ENCODE measurements around the gene GPRC5D. TPM values are rescaled to one million over a fixed set of nuclear protein-coding genes. Genes with fewer than 3 reads are reported as not detected.

The GPRC5D gene
- total RNA-seq, 2 experiments from 2014 or later = not detected

DNA sequence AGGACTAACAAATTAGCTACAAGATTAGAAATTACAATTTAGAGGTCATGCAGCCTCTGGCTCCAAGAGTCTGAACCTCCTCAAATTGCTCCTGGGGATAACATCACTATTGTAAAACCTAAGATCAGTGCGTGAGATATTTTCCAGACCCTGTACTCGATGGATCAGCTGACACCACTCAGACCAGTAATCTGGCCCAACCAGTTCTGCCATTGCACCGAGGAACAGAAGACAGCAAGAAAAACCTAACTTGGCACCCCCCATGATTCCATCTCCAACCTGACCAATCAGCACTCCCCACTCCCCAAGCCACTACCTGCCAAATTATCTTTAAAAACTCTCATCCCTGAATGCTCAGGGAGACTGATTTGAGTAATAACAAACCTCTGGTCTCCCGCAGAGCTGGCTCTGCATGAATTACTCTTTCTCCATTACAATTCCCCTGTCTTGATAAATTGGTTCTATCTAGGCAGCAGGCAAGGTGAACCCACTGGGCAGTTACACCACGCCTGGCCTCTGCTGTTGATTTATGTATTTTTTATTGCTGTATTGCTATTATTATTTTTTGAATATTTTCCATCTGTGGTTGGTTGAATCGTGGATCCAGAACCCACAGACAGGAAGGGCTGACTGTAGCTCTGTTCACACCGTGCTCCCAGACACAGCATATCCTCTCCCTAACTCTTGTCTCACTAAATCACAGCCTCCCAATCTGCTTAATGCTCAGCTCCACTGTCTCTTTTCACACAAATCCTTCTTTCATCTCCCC is 38.9 kb upstream of the GPRC5D start:
- peaks cover 14% of the 10 kb centered on the region for H3K4me1 Mint-ChIP-seq
- ATAC-seq (no peak), DNase-seq (no peak)
- no peak overlapping the region for H3K27ac Mint-ChIP-seq
- no peak overlapping the region for H3K4me3 Mint-ChIP-seq
- H3K36me3 Mint-ChIP-seq = peaks cover 5% of the 10 kb centered on the region
- H3K27me3 Mint-ChIP-seq = no peaks in the 10 kb centered on the region
- CTCF ChIA-PET = interaction anchor here (1.2 to 1.4 kb wide), 2 partner anchors 74 to 221 kb away, joined by 4 read pairs; no protein-coding TSS in a partner anchor
- H3K9me3 Mint-ChIP-seq (ENCODE audit: low read depth) = no peaks in the 10 kb centered on the region

- peaks cover 2% of the 10 kb centered on the region for H3K4me1 Mint-ChIP-seq
- no peaks in the 10 kb centered on the region for H3K27me3 Mint-ChIP-seq
- ATAC-seq (no peak), DNase-seq (no peak)
- H3K4me3 Mint-ChIP-seq = no peak overlapping the region
- H3K27ac Mint-ChIP-seq = no peak overlapping the region
- no peaks in the 10 kb centered on the region for H3K9me3 Mint-ChIP-seq (ENCODE audit: low read depth)
- CTCF ChIA-PET = interaction anchor here (0.8 to 1.8 kb wide), 2 partner anchors 8 to 225 kb away, joined by 3 to 5 read pairs; no protein-coding TSS in a partner anchor
- peaks cover 2% of the 10 kb centered on the region for H3K36me3 Mint-ChIP-seq
Observed at GRCh38 chr12:12987421-12987820, 35.5 kb upstream of the GPRC5D start.

- H3K4me3 Mint-ChIP-seq = no peak overlapping the region
- H3K4me1 Mint-ChIP-seq = no peaks in the 10 kb centered on the region
- no peaks in the 10 kb centered on the region for H3K27me3 Mint-ChIP-seq
- H3K36me3 Mint-ChIP-seq = peaks cover 2% of the 10 kb centered on the region
- ATAC-seq (no peak), DNase-seq (no peak)
- no peaks in the 10 kb centered on the region for H3K9me3 Mint-ChIP-seq (ENCODE audit: low read depth)
- CTCF ChIA-PET = interaction anchor here (0.8 to 1.8 kb wide), 7 partner anchors 9 to 248 kb away, joined by 3 to 5 read pairs (median 3); no protein-coding TSS in a partner anchor
- H3K27ac Mint-ChIP-seq = no peak overlapping the region
Observed at GRCh38 chr12:12986775-12987331, 34.9 kb upstream of the GPRC5D start.

DNA sequence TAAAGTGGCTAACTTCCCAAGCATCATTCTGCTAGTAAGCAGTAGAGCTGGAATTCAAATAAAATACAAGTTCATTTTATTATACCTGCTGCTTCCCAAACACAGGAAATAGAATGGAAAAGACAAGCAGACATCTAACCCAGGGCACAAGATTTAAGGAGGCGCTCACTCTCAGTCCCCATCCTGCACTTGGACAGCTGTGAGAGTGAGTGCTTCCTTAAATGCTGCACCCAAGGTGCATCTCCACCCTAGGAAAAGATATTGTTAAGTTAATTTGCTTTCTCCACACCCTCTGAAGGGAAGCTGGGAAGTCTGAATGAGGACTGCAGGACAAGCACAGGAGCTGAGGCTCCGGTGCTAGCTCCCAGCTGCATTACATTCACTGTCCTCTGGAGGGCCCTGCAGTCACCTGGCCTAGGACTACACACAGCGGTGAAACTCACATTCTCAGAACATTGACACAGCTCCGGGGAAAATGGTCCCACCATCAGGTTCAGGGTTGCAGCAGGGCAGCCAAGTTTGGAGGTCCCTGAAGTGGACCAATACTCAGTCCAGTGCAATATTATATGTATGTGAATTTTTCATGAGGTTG is 33.9 kb upstream of the GPRC5D start:
- ATAC-seq (no peak), DNase-seq (no peak)
- Mint-ChIP-seq H3K36me3 (peaks cover 2% of the 10 kb centered on the region), H3K9me3 (ENCODE audit: low read depth) (no peaks in the 10 kb centered on the region), H3K27me3 (no peaks in the 10 kb centered on the region), H3K4me3 (no peak overlapping the region), H3K4me1 (no peaks in the 10 kb centered on the region), H3K27ac (no peak overlapping the region)
- CTCF ChIA-PET = interaction anchor here (0.6 to 1.8 kb wide), 9 partner anchors 9 to 249 kb away, joined by 3 to 5 read pairs (median 3); no protein-coding TSS in a partner anchor

DNA sequence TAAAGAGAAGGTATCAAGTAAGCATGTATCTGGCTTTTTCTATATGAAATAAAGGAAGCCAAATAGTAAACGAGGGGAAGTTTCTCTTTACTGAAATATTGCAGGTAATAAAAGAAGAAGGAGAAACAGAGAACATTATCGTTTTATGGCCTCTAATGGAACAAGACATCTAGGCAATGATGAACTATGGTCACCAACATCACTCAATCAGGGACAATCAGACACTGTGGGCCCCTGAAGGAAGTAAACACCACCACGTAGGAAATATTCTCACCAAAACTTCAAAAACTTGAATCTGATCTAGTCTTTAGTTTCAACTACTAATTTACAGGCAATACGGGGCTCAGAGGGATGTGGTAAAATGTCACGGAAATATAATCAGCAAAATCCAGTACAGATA is 32.2 kb upstream of the GPRC5D start:
- no peak overlapping the region for H3K27ac Mint-ChIP-seq
- H3K36me3 Mint-ChIP-seq = peaks cover 2% of the 10 kb centered on the region
- no peak for ATAC-seq
- no peak for DNase-seq
- no peaks in the 10 kb centered on the region for H3K9me3 Mint-ChIP-seq (ENCODE audit: low read depth)
- no peak overlapping the region for H3K4me3 Mint-ChIP-seq
- no peaks in the 10 kb centered on the region for H3K4me1 Mint-ChIP-seq
- CTCF ChIA-PET = interaction anchor here (0.6 to 1.2 kb wide), 4 partner anchors 9 to 231 kb away, joined by 3 to 6 read pairs (median 4); no protein-coding TSS in a partner anchor
- H3K27me3 Mint-ChIP-seq = no peaks in the 10 kb centered on the region

DNA sequence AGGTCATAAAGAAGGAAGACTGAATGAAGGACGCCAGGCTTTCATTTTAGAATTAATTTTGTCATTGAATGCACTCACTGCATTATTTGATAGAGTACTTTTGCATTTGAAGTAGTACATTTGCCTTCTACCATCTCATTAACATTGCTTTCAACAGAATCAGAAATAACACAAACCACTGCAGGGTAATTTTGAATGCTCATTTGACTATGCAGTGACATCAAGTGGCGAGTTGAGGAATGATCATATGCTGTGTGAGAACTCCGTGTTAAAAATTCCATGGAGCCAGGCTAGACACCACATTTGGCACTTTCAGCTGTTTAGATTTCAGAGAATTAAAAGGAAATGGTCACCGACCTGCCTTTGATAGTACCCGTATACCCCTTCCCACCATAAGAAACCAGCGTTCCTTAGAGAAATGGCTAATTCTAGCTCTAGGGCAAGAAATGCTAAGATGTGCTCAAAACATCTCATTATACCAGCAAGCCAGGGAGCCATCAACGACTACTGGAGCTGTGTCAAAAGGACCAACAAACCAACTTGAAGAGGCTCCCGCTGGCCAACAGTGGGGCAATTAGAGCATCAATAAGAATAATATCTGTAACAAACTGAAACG is 31.6 kb upstream of the GPRC5D start:
- Mint-ChIP-seq H3K4me1 (no peaks in the 10 kb centered on the region), H3K27ac (no peak overlapping the region), H3K4me3 (no peak overlapping the region), H3K9me3 (ENCODE audit: low read depth) (no peaks in the 10 kb centered on the region), H3K27me3 (no peaks in the 10 kb centered on the region), H3K36me3 (peaks cover 2% of the 10 kb centered on the region)
- ATAC-seq (peak; percentile 30), DNase-seq (no peak)
- CTCF ChIA-PET = interaction anchor here (0.9 to 2.4 kb wide), 5 partner anchors 67 to 232 kb away, joined by 3 to 6 read pairs (median 5); no protein-coding TSS in a partner anchor

DNA sequence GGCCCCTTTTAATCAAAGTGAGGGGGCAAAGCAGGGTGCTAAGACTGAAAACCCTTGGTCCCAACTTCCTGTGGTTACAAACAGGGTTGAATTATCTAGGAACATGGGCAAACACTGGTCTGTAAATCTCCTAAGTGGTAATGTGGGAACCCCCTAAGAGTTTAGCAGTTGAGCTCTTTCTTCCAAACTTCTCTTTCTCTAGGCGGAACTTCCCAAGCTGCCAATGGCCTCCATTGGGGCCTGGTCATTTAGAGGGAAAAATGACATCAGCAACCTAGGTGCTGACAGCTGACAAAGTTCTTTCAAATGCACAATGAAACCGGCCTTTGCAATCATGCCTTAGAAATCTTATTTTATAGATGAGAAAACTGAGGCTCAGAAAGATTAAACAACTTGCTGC is 30.4 kb upstream of the GPRC5D start:
- Mint-ChIP-seq H3K9me3 (ENCODE audit: low read depth) (no peaks in the 10 kb centered on the region), H3K4me1 (no peaks in the 10 kb centered on the region), H3K27ac (no peak overlapping the region), H3K36me3 (peaks cover 2% of the 10 kb centered on the region), H3K27me3 (no peaks in the 10 kb centered on the region), H3K4me3 (no peak overlapping the region)
- CTCF ChIA-PET = interaction anchor here (1.0 to 2.4 kb wide), 8 partner anchors 18 to 229 kb away, joined by 3 to 6 read pairs (median 4); no protein-coding TSS in a partner anchor
- ATAC-seq (no peak), DNase-seq (no peak)

GRCh38 chr12:12979731-12980259 is 27.8 kb upstream of the GPRC5D start:
- H3K36me3 Mint-ChIP-seq = peaks cover 2% of the 10 kb centered on the region
- DNase-seq (no peak), ATAC-seq (no peak)
- CTCF ChIA-PET = interaction anchor here (2.5 kb wide), 1 partner anchor 64 kb away, joined by 8 read pairs; no protein-coding TSS in a partner anchor
- H3K9me3 Mint-ChIP-seq (ENCODE audit: low read depth) = no peaks in the 10 kb centered on the region
- H3K4me3 Mint-ChIP-seq = no peak overlapping the region
- H3K4me1 Mint-ChIP-seq = no peaks in the 10 kb centered on the region
- no peak overlapping the region for H3K27ac Mint-ChIP-seq
- H3K27me3 Mint-ChIP-seq = no peaks in the 10 kb centered on the region

- Mint-ChIP-seq H3K36me3 (peaks cover 3% of the 10 kb centered on the region), H3K27ac (no peak overlapping the region), H3K27me3 (no peaks in the 10 kb centered on the region), H3K4me3 (no peak overlapping the region), H3K4me1 (no peaks in the 10 kb centered on the region), H3K9me3 (ENCODE audit: low read depth) (no peaks in the 10 kb centered on the region)
- no peak for DNase-seq
- CTCF ChIA-PET = interaction anchor here (2.5 kb wide), 1 partner anchor 63 kb away, joined by 8 read pairs; no protein-coding TSS in a partner anchor
- ATAC-seq = no peak
Observed at GRCh38 chr12:12979126-12979525, 27.2 kb upstream of the GPRC5D start.

GRCh38 chr12:12977231-12977630 is 25.3 kb upstream of the GPRC5D start:
- peaks cover 18% of the 10 kb centered on the region for H3K36me3 Mint-ChIP-seq
- DNase-seq = no peak
- ATAC-seq = no peak
- H3K9me3 Mint-ChIP-seq (ENCODE audit: low read depth) = peaks cover 9% of the 10 kb centered on the region
- no peaks in the 10 kb centered on the region for H3K4me1 Mint-ChIP-seq
- H3K27me3 Mint-ChIP-seq = no peaks in the 10 kb centered on the region
- CTCF ChIA-PET = interaction anchor here (1.6 to 1.9 kb wide), 2 partner anchors 61 to 235 kb away, joined by 3 to 8 read pairs; no protein-coding TSS in a partner anchor
- H3K27ac Mint-ChIP-seq = no peak overlapping the region
- no peak overlapping the region for H3K4me3 Mint-ChIP-seq

- no peak overlapping the region for H3K27ac Mint-ChIP-seq
- DNase-seq (no peak), ATAC-seq (no peak)
- no peaks in the 10 kb centered on the region for H3K4me1 Mint-ChIP-seq
- CTCF ChIA-PET = interaction anchor here (0.8 to 1.9 kb wide), 5 partner anchors 10 to 236 kb away, joined by 3 to 8 read pairs (median 3); no protein-coding TSS in a partner anchor
- peaks cover 9% of the 10 kb centered on the region for H3K9me3 Mint-ChIP-seq (ENCODE audit: low read depth)
- H3K36me3 Mint-ChIP-seq = peaks cover 19% of the 10 kb centered on the region
- no peak overlapping the region for H3K4me3 Mint-ChIP-seq
- no peaks in the 10 kb centered on the region for H3K27me3 Mint-ChIP-seq
Observed at GRCh38 chr12:12976366-12976765, 24.4 kb upstream of the GPRC5D start.

DNA sequence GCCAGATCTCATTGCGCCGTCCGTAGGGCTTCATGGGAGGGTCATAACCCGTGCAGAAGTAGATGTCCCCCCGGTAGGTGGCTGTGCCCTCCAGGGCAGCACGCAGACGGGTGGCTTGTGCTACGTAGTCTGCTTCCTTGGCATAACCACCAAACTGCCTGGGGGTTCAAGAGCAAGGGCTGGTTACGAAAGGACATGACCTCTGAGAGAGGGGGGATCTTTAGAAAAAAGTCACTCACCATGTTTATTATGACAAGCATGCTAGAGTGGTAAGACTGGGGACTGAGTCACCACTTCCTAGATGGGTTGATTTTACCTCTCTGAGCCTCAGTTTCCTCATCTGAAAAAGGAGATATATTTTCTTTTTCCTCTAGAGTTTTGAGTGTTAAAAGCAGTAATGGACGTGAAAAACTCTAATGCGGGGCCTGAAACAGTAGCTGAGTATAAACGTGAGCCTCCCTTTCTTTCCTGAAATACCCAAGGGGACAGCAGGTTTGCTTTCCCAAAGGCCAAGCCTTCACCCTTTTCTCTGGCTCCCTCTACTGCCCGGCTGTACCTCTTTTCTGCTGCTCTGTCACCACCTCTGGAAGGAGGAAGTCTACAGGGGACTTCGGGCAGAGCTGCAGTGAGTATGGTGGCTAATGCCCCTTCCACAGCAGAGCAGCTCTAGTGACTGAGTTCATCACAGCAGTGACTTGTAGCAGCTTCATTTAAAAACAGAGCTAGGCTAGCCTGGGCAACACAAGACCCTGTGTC is 23.5 kb upstream of the GPRC5D start:
- H3K36me3 Mint-ChIP-seq = peaks cover 22% of the 10 kb centered on the region
- ATAC-seq = no peak
- CTCF ChIA-PET = interaction anchor here (1.2 to 1.9 kb wide), 3 partner anchors 59 to 139 kb away, joined by 3 to 8 read pairs (median 6); no protein-coding TSS in a partner anchor
- no peaks in the 10 kb centered on the region for H3K4me1 Mint-ChIP-seq
- H3K4me3 Mint-ChIP-seq = no peak overlapping the region
- no peak for DNase-seq
- H3K27ac Mint-ChIP-seq = no peak overlapping the region
- peaks cover 9% of the 10 kb centered on the region for H3K9me3 Mint-ChIP-seq (ENCODE audit: low read depth)
- no peaks in the 10 kb centered on the region for H3K27me3 Mint-ChIP-seq
